Mesenchymal stem cell (in vitro differentiated cells and primary cell): ENCODE data around the gene SREBF1.

Experiments
- DNase-seq: peaks from one replicate; pipeline ENCODE4 v3.0.0-alpha.2; 2013
- H2AFZ ChIP-seq: one replicate; pipeline ENCODE4 v1.6.1; 2013; ENCODE audit warnings: low read depth, mild to moderate bottlenecking, control low read depth, inconsistent platforms, low read length, moderate library complexity
- H2AK5ac ChIP-seq: 2 replicates; pipeline ENCODE4 v1.6.1; 2013; ENCODE audit warnings: low read length, moderate library complexity, mild to moderate bottlenecking, inconsistent platforms; ENCODE audit not compliant: severe bottlenecking
- H2BK120ac ChIP-seq: one replicate; pipeline ENCODE4 v1.6.1; 2013; ENCODE audit warnings: low read depth, mild to moderate bottlenecking, inconsistent platforms, low read length, moderate library complexity
- H2BK12ac ChIP-seq, 2 experiments: one replicate each; pipeline ENCODE4 v1.6.1; 2013; ENCODE audit warnings: inconsistent platforms in 2 of 2, low read length in 2 of 2, mild to moderate bottlenecking in 2 of 2, moderate library complexity in 2 of 2, control low read depth in 1 of 2
- H2BK15ac ChIP-seq: one replicate; pipeline ENCODE4 v1.6.1; 2013; ENCODE audit warnings: mild to moderate bottlenecking, low read depth, inconsistent platforms; ENCODE audit not compliant: poor library complexity, severe bottlenecking
- H2BK5ac ChIP-seq: 2 replicates; pipeline ENCODE4 v1.6.1; 2013; ENCODE audit warnings: low read depth, mild to moderate bottlenecking, low read length, control low read depth, inconsistent platforms; ENCODE audit not compliant: poor library complexity, severe bottlenecking
- H3K14ac ChIP-seq, 2 experiments: one replicate each; pipeline ENCODE4 v1.6.1; 2013; ENCODE audit warnings: inconsistent platforms in 2 of 2, low read length in 2 of 2, control low read depth in 1 of 2, mild to moderate bottlenecking in 1 of 2, moderate library complexity in 1 of 2
- H3K18ac ChIP-seq, 2 experiments: one replicate each; pipeline ENCODE4 v1.6.1; 2013; ENCODE audit warnings: inconsistent platforms in 2 of 2, low read length in 2 of 2, control low read depth in 1 of 2, low read depth in 1 of 2, mild to moderate bottlenecking in 1 of 2
- H3K23ac ChIP-seq, 2 experiments: one replicate each; pipeline ENCODE4 v1.6.1; 2013; ENCODE audit warnings: inconsistent platforms in 2 of 2, low read length in 2 of 2, mild to moderate bottlenecking in 2 of 2, moderate library complexity in 2 of 2, control low read depth in 1 of 2
- H3K27ac ChIP-seq: 2 replicates; pipeline ENCODE4 v1.5.1; 2013; ENCODE audit warnings: mild to moderate bottlenecking, moderate library complexity, low read length, control low read depth, inconsistent platforms; ENCODE audit not compliant: poor library complexity, severe bottlenecking
- H3K27me3 ChIP-seq, 2 experiments: 2 replicates each; pipeline versions ENCODE4 v1.6.1 to v1.7.0; 2013; ENCODE audit warnings: low read length in 2 of 2, mild to moderate bottlenecking in 2 of 2, moderate library complexity in 2 of 2, control low read depth in 1 of 2, inconsistent platforms in 1 of 2; ENCODE audit not compliant: control insufficient read depth in 1 of 2, insufficient read depth in 1 of 2
- H3K36me3 ChIP-seq, 2 experiments: 2 replicates each; pipeline versions ENCODE4 v1.6.1 to v1.7.0; 2013; ENCODE audit warnings: low read length in 2 of 2, control low read depth in 1 of 2, inconsistent platforms in 1 of 2, low read depth in 1 of 2, mild to moderate bottlenecking in 1 of 2; ENCODE audit not compliant: insufficient read depth in 2 of 2, control insufficient read depth in 1 of 2
- H3K4ac ChIP-seq, 2 experiments: one replicate each; pipeline ENCODE4 v1.6.1; 2013; ENCODE audit warnings: inconsistent platforms in 2 of 2, low read length in 2 of 2, mild to moderate bottlenecking in 2 of 2, moderate library complexity in 2 of 2, control low read depth in 1 of 2, low read depth in 1 of 2
- H3K4me1 ChIP-seq: 2 replicates; pipeline ENCODE4 v1.6.1; 2013; ENCODE audit warnings: low read depth, low read length, control low read depth; ENCODE audit not compliant: control insufficient read depth, insufficient read depth
- H3K4me2 ChIP-seq: 2 replicates; pipeline ENCODE4 v1.6.1; 2013; ENCODE audit warnings: low read length, mild to moderate bottlenecking, inconsistent platforms; ENCODE audit not compliant: poor library complexity, severe bottlenecking
- H3K4me3 ChIP-seq, 2 experiments: 2 replicates each; pipeline versions ENCODE4 v1.5.1 to v1.7.0; 2013; ENCODE audit warnings: low read length in 2 of 2, mild to moderate bottlenecking in 2 of 2, control low read depth in 1 of 2, low read depth in 1 of 2; ENCODE audit not compliant: insufficient read depth in 1 of 2
- H3K79me1 ChIP-seq: replicated peaks from 2 replicates; pipeline ENCODE4 v1.6.1; 2013; ENCODE audit warnings: mild to moderate bottlenecking, control low read depth, low read length, inconsistent platforms; ENCODE audit not compliant: poor library complexity, severe bottlenecking
- H3K9ac ChIP-seq: 2 replicates; pipeline ENCODE4 v1.7.0; 2013; ENCODE audit warnings: mild to moderate bottlenecking, low read length, moderate library complexity
- H3K9me3 ChIP-seq: 2 replicates; pipeline ENCODE4 v1.7.0; 2013; ENCODE audit warnings: mild to moderate bottlenecking, low read length; ENCODE audit not compliant: control insufficient read depth
- H4K8ac ChIP-seq: one replicate; pipeline ENCODE4 v1.6.1; 2013; ENCODE audit warnings: inconsistent platforms, mild to moderate bottlenecking, low read length, moderate library complexity
- H4K91ac ChIP-seq: one replicate; pipeline ENCODE4 v1.6.1; 2013; ENCODE audit warnings: mild to moderate bottlenecking, low read length, inconsistent platforms
- WGBS: methylation state at CpG from one replicate; pipeline ENCODE4 v1.1.7; 2013; ENCODE audit warnings: mixed read lengths; 5-methylcytosine and 5-hydroxymethylcytosine counted together

The SREBF1 gene

DNA sequence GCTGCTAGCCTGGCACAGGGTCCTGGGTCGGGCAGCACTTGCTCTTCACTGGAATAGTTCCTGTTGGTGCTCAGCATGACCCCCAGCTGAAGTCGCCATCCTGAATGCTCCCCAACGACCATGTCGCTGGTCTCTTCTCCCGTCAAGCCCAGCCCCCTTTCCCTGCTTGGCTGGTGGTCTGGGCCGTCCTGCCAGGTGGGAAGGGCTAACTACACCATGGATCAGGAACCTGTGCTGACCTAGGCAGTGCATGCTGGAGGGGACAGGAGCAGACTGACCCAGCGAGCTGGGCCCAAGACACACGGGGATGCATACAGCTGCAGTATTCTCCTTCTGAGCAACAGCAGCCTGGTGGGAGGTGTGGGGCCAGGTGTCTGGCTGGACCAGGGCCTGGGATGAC lies 9.2 kb upstream of the SREBF1 start:
- Histone ChIP-seq H3K4me2 (no peak overlapping the region), H2BK5ac (no peak overlapping the region)

DNA sequence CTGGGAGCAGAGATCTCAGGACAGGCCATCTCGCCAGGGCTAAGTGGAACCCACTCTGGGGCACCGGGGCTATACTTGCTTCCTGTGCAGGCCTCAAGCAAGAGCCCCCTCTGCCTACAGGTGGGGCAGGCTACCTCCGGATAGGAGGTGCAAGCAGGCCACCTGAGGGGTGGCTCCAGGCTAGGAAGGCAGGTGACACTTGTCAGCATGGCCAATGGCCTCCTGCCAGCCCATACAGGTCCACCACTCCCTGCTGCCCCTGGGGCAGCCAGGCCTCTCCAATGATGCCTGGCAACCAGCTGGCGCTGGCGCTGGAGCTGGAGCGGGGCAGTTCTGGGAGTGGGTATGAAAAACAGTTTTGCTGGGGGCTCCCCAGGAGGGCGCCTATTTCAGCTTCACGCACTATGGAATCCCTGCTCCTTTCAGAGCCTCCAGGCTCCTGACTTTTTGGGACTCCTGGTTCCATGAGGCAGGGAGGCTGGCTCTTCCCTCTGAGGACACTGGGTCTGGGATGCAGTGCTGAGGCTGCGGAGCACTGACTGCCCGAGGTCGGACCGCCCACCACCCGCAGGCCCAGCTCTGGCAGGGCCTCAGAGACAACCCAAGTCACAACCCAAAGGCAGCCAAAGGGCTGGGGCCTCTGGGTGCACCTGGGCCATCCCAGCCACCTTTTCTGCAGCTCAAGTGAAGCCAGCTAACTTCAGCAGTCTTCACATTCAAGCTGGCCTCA lies 8.4 kb upstream of the SREBF1 start:
- Histone ChIP-seq H2BK120ac (no peak overlapping the region), H3K27ac (no peak overlapping the region), H2AK5ac (no peak overlapping the region), H4K8ac (no peak overlapping the region), H3K27me3 (no peaks in the 10 kb centered on the region), H3K23ac (no peak overlapping the region), H3K14ac (no peak overlapping the region), H3K4ac (no peak overlapping the region), H2BK15ac (no peak overlapping the region), H2AFZ (no peak overlapping the region), H3K4me1 (peaks cover 35% of the 10 kb centered on the region), H3K18ac (no peak overlapping the region), H4K91ac (no peak overlapping the region), H3K4me3 (no peak overlapping the region), H3K36me3 (peaks cover 13 to 38% of the 10 kb centered on the region in 2 experiments), H3K79me1 (no peaks in the 10 kb centered on the region), H3K9me3 (no peaks in the 10 kb centered on the region), H2BK5ac (no peak overlapping the region), H2BK12ac (peak overlapping the region in 1 of 2 experiments; percentile 8), H3K4me2 (no peak overlapping the region), H3K9ac (no peak overlapping the region)
- no peak for DNase-seq
- WGBS: 97% methylated on average over 12 of the region's 13 CpGs

More for the DNA sequence above, 9.2 kb upstream of the SREBF1 start:
- Histone ChIP-seq H3K27ac (no peak overlapping the region), H3K14ac (no peak overlapping the region), H2BK15ac (no peak overlapping the region), H3K36me3 (peaks cover 15 to 44% of the 10 kb centered on the region in 2 experiments), H2BK120ac (no peak overlapping the region), H4K91ac (no peak overlapping the region), H4K8ac (no peak overlapping the region), H3K23ac (no peak overlapping the region), H3K27me3 (no peaks in the 10 kb centered on the region), H2AK5ac (no peak overlapping the region), H3K4me1 (peaks cover 34% of the 10 kb centered on the region), H2BK12ac (peak overlapping the region in 1 of 2 experiments; percentile 6), H3K4me3 (no peak overlapping the region), H3K4ac (no peak overlapping the region), H2AFZ (no peak overlapping the region), H3K9ac (no peak overlapping the region), H3K9me3 (no peaks in the 10 kb centered on the region), H3K79me1 (no peaks in the 10 kb centered on the region), H3K18ac (peak overlapping the region in 1 of 2 experiments; percentile 26)
- no peak for DNase-seq
- WGBS: 84% methylated on average over 8 of the region's 8 CpGs

DNA sequence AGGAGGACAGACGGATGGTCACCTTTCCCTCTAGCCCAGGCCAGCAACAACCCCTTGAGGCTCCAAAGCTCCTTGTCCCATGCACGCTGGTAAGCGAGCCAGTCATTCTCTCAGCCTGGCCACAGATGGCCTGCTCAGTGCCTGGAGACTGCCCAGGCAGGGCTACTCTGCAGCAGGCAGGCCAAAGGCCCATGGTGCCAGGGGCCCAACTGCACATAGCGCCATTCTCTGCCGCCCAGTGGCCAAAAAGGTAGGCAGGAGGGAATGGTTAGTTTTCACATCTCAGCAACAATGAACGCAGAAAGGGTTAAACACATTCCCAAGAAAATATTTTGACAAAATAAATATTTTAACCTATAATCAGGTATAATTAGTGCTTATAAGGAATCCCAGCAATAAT lies 7.7 kb upstream of the SREBF1 start:
- H3K4ac ChIP-seq: no peak overlapping the region
- peaks cover 33% of the 10 kb centered on the region for H3K4me1 ChIP-seq
- H2BK120ac ChIP-seq: no peak overlapping the region
- no peak overlapping the region for H2AK5ac ChIP-seq
- H3K4me3 ChIP-seq: no peak overlapping the region
- no peak for DNase-seq
- 98% methylated on average over 5 of the region's 6 CpGs for WGBS
- no peaks in the 10 kb centered on the region for H3K27me3 ChIP-seq
- no peak overlapping the region for H3K4me2 ChIP-seq
- no peak overlapping the region for H3K9ac ChIP-seq
- H3K14ac ChIP-seq: no peak overlapping the region
- no peak overlapping the region for H2BK12ac ChIP-seq
- peaks cover 13 to 38% of the 10 kb centered on the region in 2 experiments for H3K36me3 ChIP-seq
- H3K18ac ChIP-seq: no peak overlapping the region
- H3K79me1 ChIP-seq: no peaks in the 10 kb centered on the region
- H2BK15ac ChIP-seq: no peak overlapping the region
- no peak overlapping the region for H4K8ac ChIP-seq
- peak overlapping the region; percentile 31 for H4K91ac ChIP-seq
- H2BK5ac ChIP-seq: no peak overlapping the region
- no peak overlapping the region for H2AFZ ChIP-seq
- H3K23ac ChIP-seq: no peak overlapping the region
- no peak overlapping the region for H3K27ac ChIP-seq
- H3K9me3 ChIP-seq: no peaks in the 10 kb centered on the region

DNA sequence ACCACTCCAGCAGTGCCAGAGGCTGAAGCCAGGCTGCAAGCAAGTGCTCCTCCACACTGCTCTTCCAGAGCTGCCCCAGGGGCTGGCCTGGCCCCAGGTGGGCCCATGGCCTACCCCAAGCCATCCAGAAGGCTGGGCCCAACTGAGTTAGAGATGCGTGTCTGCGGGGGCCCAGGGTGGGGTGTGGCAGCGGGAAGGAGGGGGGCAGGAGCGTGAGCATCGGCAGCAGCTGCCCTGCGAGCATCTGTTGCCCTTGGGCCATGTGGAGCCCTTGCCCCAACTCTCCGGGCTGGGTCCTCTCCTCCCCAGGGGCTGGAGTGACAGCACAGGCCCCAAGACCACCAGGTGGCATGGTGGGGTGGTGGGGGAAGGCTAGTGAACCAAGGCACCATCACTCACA lies 7.3 kb upstream of the SREBF1 start:
- Histone ChIP-seq H2BK12ac (peak overlapping the region in 1 of 2 experiments; percentile 15), H2BK15ac (peak overlapping the region; percentile 31), H4K8ac (no peak overlapping the region), H2BK120ac (no peak overlapping the region), H4K91ac (no peak overlapping the region), H3K36me3 (peaks cover 13 to 38% of the 10 kb centered on the region in 2 experiments), H3K23ac (no peak overlapping the region), H2AK5ac (no peak overlapping the region), H3K27me3 (no peaks in the 10 kb centered on the region), H3K9me3 (no peaks in the 10 kb centered on the region), H3K9ac (no peak overlapping the region), H3K4me3 (no peak overlapping the region), H3K79me1 (no peaks in the 10 kb centered on the region), H3K18ac (no peak overlapping the region), H3K14ac (no peak overlapping the region), H3K4ac (no peak overlapping the region), H3K4me2 (no peak overlapping the region), H3K4me1 (peaks cover 29% of the 10 kb centered on the region), H3K27ac (no peak overlapping the region), H2AFZ (no peak overlapping the region), H2BK5ac (no peak overlapping the region)
- WGBS: 87% methylated on average over 7 of the region's 7 CpGs
- no peak for DNase-seq
